Measurements from ENCODE around the gene SFMBT1.

DNA sequence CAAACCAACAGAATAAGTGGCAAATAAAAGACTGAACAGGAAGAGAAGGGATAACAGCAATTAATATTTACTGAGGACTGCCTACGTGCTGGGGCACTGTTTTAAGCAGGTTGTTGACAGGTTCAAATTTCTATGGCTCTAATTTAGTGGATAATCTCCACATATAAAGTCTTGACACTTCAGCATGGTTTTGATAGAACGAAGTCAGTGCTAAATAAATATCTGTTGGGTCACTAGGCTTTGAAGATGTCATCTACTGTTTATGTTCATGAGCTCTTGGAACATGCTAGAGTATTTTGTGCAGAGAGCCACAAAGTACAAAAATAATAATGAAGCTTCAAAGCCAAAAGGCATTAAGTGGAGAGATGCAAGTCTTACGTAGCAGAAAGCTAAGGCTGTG lies 74.0 kb downstream of the SFMBT1 start:
- TF ChIP-seq, protein P1, sequence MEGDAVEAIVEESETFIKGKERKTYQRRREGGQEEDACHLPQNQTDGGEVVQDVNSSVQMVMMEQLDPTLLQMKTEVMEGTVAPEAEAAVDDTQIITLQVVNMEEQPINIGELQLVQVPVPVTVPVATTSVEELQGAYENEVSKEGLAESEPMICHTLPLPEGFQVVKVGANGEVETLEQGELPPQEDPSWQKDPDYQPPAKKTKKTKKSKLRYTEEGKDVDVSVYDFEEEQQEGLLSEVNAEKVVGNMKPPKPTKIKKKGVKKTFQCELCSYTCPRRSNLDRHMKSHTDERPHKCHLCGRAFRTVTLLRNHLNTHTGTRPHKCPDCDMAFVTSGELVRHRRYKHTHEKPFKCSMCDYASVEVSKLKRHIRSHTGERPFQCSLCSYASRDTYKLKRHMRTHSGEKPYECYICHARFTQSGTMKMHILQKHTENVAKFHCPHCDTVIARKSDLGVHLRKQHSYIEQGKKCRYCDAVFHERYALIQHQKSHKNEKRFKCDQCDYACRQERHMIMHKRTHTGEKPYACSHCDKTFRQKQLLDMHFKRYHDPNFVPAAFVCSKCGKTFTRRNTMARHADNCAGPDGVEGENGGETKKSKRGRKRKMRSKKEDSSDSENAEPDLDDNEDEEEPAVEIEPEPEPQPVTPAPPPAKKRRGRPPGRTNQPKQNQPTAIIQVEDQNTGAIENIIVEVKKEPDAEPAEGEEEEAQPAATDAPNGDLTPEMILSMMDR (conservative IDR thresholded peaks at IDR 0.05) = no peak
- no peak for TF ChIP-seq EZH2 (IDR thresholded peaks at IDR 0.05; ENCODE audit: low read depth)

Data from PC-9 (cell line).